GM12891 (cell line): ENCODE data around the gene ADSL.

Source experiments
- PAX5 ChIP-seq: IDR thresholded peaks from 2 replicates; pipeline ENCODE4 v1.6.1; 2011; ENCODE audit warnings: low read length, moderate library complexity, mild to moderate bottlenecking; ENCODE audit not compliant: insufficient read depth, severe bottlenecking
- POLR2A ChIP-seq: IDR thresholded peaks from 2 replicates; pipeline ENCODE4 v1.6.1; 2011; ENCODE audit warnings: low read depth, low read length, control low read depth
- SPI1 ChIP-seq: IDR thresholded peaks from 2 replicates; pipeline ENCODE4 v1.6.1; 2011; ENCODE audit warnings: low read depth, low read length, control low read depth

DNA sequence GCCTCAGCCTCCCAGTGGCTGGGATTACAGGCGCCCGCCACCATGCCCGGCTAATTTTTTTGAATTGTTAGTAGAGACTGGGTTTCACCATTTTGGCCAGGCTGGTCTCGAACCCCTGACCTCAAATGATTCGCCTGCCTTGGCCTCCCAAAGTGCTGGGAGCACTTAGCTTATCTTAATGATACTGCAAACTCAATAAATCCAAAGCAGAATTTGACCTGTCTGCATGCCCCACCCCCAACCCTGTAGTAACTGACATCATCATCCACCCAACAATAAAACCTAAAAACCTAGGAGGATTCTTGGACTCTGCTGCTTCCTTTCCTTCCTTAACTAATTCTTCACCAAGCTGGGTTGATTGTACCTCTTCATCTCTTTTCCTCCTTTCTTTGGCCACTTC, 6.3 kb upstream of the ADSL start:
- TF ChIP-seq POLR2A (no peak), SPI1 (no peak), PAX5 (no peak)
